ENCODE results near the gene TMC8.

Gene TMC8

GRCh38 chr17:78143214-78144146, 12.9 kb downstream of the TMC8 start:
- TF ChIP-seq GATA2 (IDR thresholded peaks at IDR 0.05; ENCODE audit: low read depth, low read length) (no peak), GATA3 (IDR thresholded peaks at IDR 0.05; ENCODE audit: low read depth, low read length) (no peak)

- TF ChIP-seq GATA2 (IDR thresholded peaks at IDR 0.05; ENCODE audit: low read depth, low read length), result no peak
- TF ChIP-seq GATA3 (IDR thresholded peaks at IDR 0.05; ENCODE audit: low read depth, low read length), result no peak
Observed at GRCh38 chr17:78144147-78144719, 13.7 kb downstream of the TMC8 start.

GRCh38 chr17:78144736-78145641, 14.4 kb downstream of the TMC8 start:
- TF ChIP-seq GATA3 (IDR thresholded peaks at IDR 0.05; ENCODE audit: low read depth, low read length) (no peak), GATA2 (IDR thresholded peaks at IDR 0.05; ENCODE audit: low read depth, low read length) (no peak)

- TF ChIP-seq GATA3 (IDR thresholded peaks at IDR 0.05; ENCODE audit: low read depth, low read length) (no peak), GATA2 (IDR thresholded peaks at IDR 0.05; ENCODE audit: low read depth, low read length) (no peak)
Observed at GRCh38 chr17:78146471-78146869, 15.9 kb downstream of the TMC8 start.

- no peak for TF ChIP-seq GATA3 (IDR thresholded peaks at IDR 0.05; ENCODE audit: low read depth, low read length)
- no peak for TF ChIP-seq GATA2 (IDR thresholded peaks at IDR 0.05; ENCODE audit: low read depth, low read length)
Observed at GRCh38 chr17:78146881-78147280, 16.3 kb downstream of the TMC8 start.

- TF ChIP-seq GATA2 (IDR thresholded peaks at IDR 0.05; ENCODE audit: low read depth, low read length) (no peak), GATA3 (IDR thresholded peaks at IDR 0.05; ENCODE audit: low read depth, low read length) (no peak)
Observed at GRCh38 chr17:78147315-78147998, 16.9 kb downstream of the TMC8 start.

- TF ChIP-seq GATA3 (IDR thresholded peaks at IDR 0.05; ENCODE audit: low read depth, low read length), result no peak
- TF ChIP-seq GATA2 (IDR thresholded peaks at IDR 0.05; ENCODE audit: low read depth, low read length), result no peak
Observed at GRCh38 chr17:78148286-78149016, 17.9 kb downstream of the TMC8 start.

- TF ChIP-seq GATA2 (IDR thresholded peaks at IDR 0.05; ENCODE audit: low read depth, low read length) (no peak), GATA3 (IDR thresholded peaks at IDR 0.05; ENCODE audit: low read depth, low read length) (no peak)
Observed at GRCh38 chr17:78151514-78152008, 21.0 kb downstream of the TMC8 start.

GRCh38 chr17:78154903-78155811, 24.6 kb downstream of the TMC8 start:
- no peak for TF ChIP-seq GATA2 (IDR thresholded peaks at IDR 0.05; ENCODE audit: low read depth, low read length)
- TF ChIP-seq GATA3 (IDR thresholded peaks at IDR 0.05; ENCODE audit: low read depth, low read length), result no peak

GRCh38 chr17:78159575-78160158, 29.1 kb downstream of the TMC8 start:
- TF ChIP-seq GATA2 (IDR thresholded peaks at IDR 0.05; ENCODE audit: low read depth, low read length) (no peak), GATA3 (IDR thresholded peaks at IDR 0.05; ENCODE audit: low read depth, low read length) (no peak)

GRCh38 chr17:78163881-78164747, 33.5 kb downstream of the TMC8 start:
- TF ChIP-seq GATA3 (IDR thresholded peaks at IDR 0.05; ENCODE audit: low read depth, low read length), result no peak
- TF ChIP-seq GATA2 (IDR thresholded peaks at IDR 0.05; ENCODE audit: low read depth, low read length), result no peak
